RCC 7860 (cell line): ENCODE measurements around the gene SINHCAF.
"Not testable (repeated sequence)": the region's sequence is repeated elsewhere in the genome, so short reads cannot be mapped to it uniquely, and the experiment has no call there.

Experiments used
- DNase-seq: peaks from one replicate; pipeline ENCODE4 v3.0.0-alpha.2; 2015; ENCODE audit warnings: low spot score
- FAIRE-seq: peaks from 2 replicates; lab custom pipeline; 2012; peaks lifted over from hg19 to GRCh38; lab: Jason Lieb, UNC

The SINHCAF gene, protein sequence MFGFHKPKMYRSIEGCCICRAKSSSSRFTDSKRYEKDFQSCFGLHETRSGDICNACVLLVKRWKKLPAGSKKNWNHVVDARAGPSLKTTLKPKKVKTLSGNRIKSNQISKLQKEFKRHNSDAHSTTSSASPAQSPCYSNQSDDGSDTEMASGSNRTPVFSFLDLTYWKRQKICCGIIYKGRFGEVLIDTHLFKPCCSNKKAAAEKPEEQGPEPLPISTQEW

DNA sequence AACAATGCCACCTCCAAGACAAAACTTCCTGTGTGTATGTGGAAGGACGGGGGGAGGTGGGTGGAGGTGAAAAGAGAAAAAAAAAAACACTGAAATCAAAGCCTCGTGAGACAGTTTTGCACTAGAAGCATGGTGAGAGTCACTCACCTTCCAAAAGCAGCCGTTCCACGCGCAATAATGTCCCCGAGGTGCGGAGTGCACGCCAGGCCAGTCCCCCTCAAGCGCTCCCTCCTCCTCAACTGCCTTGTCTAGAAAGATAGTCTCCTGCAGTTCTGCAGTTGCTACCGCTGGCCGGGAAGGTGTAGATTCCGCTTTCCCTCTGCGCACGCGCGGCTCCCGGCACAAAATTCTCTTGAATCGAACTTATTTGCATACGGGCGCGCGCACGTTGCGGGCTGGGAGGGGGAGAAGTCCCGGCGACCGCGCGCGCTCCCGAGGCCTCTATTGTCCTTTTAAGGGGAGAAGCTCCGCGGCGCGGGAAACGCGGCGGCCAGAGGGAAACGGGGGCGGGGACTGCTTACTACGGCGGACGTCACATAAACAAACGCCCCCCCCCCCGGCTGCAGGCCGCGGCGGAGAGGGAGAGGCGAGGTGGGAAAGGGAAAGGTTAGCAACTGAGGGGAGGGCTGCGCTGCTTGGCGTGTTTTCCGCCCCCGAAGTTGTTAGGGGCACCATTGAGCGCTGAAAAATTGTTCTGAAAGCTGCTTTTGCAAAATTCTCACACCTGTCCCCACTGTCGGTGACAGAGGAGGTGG, at the start of gene SINHCAF:
TSS of gene SINHCAF (minus strand) at position 274 of the 755 bp plus-strand sequence. CDS start 27,946 bp downstream, outside the sequence.
- FAIRE-seq: peak; percentile 75

GRCh38 chr12:31375422-31375821, 49.5 kb upstream of the SINHCAF start:
- not testable (repeated sequence) for FAIRE-seq

More for the DNA sequence above, at the start of gene SINHCAF:
- peak; percentile 95 for DNase-seq

DNA sequence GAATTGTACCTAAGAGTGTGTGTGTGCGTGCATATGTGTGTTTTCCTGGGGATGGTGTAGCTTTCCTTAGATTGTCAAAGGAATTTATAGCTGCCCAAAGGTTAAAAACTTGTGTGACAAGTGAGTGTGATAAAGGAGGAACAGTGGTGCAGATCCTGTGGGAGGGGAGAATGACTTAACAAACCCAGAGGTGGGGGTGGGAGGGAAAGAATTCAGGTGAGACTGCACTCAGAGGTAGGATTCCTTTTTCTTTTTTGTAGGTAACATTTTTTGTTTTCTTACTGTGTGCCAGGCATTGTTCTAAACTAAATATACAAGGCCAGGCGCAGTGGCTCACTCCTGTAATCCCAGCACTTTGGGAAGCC, 45.3 kb upstream of the SINHCAF start:
- no peak for FAIRE-seq

More at GRCh38 chr12:31375422-31375821, 49.5 kb upstream of the SINHCAF start:
- DNase-seq: not testable (repeated sequence)

DNA sequence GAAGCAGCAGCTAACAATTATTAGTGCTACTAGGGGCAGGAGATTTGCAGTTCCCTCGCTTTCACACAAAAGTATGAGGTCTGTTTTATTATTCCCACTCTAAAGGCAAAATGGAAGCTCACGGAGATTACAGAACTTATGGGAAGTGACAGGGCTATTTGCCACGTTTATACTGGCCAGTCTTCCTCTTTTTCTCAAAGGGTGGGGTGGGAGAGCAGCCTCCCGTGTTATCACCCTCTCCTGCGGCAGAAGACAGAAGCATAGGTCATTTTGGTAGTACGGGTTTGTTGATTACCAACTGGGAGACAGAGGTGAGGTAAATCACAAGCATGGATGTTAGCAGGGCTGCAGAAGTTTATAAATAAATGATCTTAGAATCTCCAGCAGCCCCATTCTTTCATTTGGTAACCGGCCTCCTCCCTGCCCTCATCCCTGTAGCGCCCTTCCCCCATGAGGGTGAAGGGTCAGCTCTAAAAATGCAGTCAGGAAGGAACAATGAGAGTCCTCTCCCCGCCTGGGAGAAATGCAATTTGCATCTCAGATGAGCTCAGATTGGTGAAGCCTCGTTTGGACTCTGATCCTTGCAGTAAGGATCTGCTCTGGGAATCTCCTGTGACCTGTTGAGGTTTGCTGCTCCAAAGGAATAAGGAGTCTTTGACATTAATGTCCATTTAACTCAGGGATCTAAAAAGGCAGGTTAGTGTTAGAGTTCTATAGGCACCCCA, 44.7 kb upstream of the SINHCAF start:
- DNase-seq (no peak), FAIRE-seq (no peak)

More for the DNA sequence above, 45.3 kb upstream of the SINHCAF start:
- DNase-seq: no peak

DNA sequence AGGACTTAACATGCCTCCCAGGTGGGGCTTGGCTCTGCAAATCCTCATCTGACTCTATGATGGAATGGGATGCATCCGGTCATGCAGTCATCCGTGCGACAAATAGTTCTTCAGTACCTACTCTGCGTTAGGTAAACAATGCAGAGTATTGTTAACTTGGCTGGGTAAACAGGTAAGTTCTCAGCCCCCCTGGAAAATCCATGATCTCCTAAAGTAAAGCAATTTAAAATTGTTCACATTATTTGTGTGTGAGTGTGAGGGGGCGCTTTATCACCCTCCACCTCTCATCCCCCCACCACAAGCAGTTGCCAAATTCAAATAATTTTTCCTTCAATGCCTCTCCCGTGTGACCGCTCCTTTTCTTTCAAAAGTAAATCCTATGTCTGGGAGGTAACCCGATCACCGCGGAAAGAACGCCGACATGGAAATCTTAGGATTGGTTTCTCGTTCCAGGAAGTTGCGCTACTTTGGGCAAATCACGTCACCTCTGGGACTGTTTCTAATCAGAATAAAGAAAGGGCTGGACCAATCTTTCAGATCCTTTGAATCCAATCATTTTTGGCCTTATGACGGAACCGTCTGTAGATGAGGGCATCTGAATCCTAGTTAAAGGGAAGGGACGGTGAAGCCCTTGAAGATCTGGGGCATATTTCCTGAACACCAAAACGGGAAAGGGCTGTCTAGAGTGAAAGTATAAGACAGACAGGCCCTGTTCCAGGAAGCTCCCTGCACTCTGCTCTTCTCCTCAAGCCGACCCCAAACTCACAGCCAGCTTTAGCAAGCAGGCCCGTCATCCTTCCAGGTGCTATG, 44.0 kb upstream of the SINHCAF start:
- DNase-seq (no peak), FAIRE-seq (no peak)

- DNase-seq (no peak), FAIRE-seq (no peak)
These were observed 42.9 kb upstream of the SINHCAF start for GRCh38 chr12:31368666-31369361.

DNA sequence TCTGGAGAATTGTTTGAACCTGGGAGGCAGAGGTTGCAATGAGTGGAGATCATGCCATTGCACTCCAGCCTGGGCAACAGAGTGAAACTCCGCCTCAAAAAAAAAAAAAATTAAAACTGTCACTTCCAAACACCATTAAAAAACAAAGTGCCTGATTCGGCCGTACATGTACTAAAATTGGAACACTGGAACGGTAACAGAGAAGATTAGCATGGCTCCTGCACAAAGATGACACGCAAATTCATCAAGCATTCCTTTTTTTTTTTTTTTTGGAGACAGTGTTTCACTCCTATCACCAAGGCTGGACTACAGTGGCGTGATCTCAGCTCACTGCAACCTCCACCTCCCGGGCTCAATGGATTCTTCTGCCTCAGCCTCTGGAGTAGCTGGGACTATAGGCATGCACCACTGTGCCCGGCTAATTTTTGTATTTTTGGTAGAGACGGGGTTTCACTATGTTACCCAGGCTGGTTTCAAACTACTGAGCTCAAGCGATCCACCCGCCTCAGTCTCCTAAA, 40.2 kb upstream of the SINHCAF start:
- FAIRE-seq (no peak), DNase-seq (no peak)

GRCh38 chr12:31363831-31364230, 37.9 kb upstream of the SINHCAF start:
- DNase-seq: no peak
- no peak for FAIRE-seq

GRCh38 chr12:31363416-31363809, 37.5 kb upstream of the SINHCAF start:
- no peak for DNase-seq

GRCh38 chr12:31362759-31363415, 36.9 kb upstream of the SINHCAF start:
- no peak for DNase-seq

More at GRCh38 chr12:31363416-31363809, 37.5 kb upstream of the SINHCAF start:
- no peak for FAIRE-seq

GRCh38 chr12:31362115-31362758, 36.3 kb upstream of the SINHCAF start:
- no peak for FAIRE-seq
- DNase-seq: no peak

More at GRCh38 chr12:31362759-31363415, 36.9 kb upstream of the SINHCAF start:
- FAIRE-seq: no peak

DNA sequence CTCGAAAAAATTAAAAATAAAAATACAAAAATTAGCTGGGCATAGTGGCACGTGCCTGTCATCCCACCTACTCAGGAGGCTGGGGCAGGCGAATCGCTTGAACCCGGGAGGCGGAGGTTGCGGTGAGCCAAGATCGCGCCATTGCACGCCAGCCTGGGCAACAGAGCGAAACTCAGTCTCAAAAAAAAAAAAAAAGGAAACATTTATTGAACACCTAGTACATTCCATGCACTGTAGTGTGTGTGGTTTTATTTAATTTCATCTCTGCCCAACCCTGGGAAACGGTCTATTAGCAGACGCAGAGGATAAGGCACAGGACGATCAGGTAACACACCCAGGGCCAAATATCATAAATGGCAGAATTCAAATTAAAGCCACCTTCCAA, 35.8 kb upstream of the SINHCAF start:
- FAIRE-seq (no peak), DNase-seq (no peak)

DNA sequence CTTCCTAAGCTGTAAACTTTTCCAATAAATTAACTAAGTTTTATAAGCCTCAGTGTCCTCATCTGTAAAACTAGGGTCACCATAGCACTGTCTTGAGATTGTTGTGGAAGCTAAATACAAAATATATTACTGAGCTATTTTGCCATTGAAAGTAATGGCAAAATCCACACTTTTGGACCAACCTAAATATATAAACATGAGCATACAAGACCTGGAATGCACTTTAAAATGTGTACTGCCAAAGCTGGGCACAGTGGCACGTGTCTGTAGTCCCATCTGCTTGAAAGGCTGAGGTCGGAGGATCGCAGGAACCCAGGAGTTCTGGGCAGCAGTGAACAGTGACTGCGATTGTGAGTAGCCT, 29.8 kb upstream of the SINHCAF start:
- FAIRE-seq: no peak
- no peak for DNase-seq

- DNase-seq: no peak
- FAIRE-seq: no peak
These were observed 28.1 kb upstream of the SINHCAF start for GRCh38 chr12:31353750-31354708.

GRCh38 chr12:31346267-31346666, 20.3 kb upstream of the SINHCAF start:
- DNase-seq (no peak), FAIRE-seq (no peak)

DNA sequence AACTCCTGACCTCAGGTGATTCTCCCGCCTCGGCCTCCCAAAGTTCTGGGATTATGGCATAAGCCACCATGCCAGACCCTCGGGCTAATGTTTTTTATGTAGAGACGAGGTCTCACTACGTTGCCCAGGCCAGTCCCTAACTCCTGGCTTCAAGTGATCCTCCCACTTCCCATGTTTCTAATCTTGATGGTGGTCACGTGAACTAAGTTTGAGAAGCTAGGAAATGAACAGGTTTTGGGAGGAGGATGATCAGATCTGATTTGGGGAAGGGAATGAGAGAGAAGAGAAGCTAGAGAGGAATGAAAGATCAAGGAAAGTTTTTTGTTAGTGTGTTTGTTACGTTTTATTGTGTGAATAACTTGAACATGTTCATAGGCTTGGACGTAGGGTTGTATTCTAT, 17.2 kb upstream of the SINHCAF start:
- DNase-seq (no peak), FAIRE-seq (no peak)

- FAIRE-seq (no peak), DNase-seq (no peak)
These were observed 16.3 kb upstream of the SINHCAF start for GRCh38 chr12:31342286-31342685.
